PC-9 (cell line): Measurements from ENCODE around the gene RIMBP2. TPM values are rescaled to one million over a fixed set of nuclear protein-coding genes. Genes with fewer than 3 reads are reported as not detected.

Source experiments
- BruUV-seq: library from RNA; stranded (reverse); fragments of 400-500 nt; replicated peaks from 2 replicates; lab custom pipeline; 2021; lab: Mats Ljungman, UMichigan
- CTCF ChIA-PET: fragments of 300-600 bp; sonication (Branson Sonifier 250); formaldehyde crosslinking; loops from one replicate; lab custom pipeline; 2022; ENCODE audit warnings: antibody characterized with exemption; lab: Charles Lee
- POLR2A ChIA-PET: fragments of 300-600 bp; sonication (Branson Sonifier 250); formaldehyde crosslinking; loops from one replicate; lab custom pipeline; 2022; ENCODE audit warnings: antibody characterized with exemption; ENCODE audit not compliant: unreplicated experiment; lab: Charles Lee
- DNase-seq, 2 experiments: peaks; one replicate each; pipeline versions ENCODE4 v3.0.0 to v3.0.0-alpha.2; 2015 to 2022; ENCODE audit warnings: mixed read lengths in 1 of 2
- H2AFZ ChIP-seq: fragments of 200-600 bp; sonication (generic); 2 replicates; pipeline ENCODE4 v1.8.1; 2017; ENCODE audit warnings: antibody characterized with exemption
- H3F3A ChIP-seq: fragments of 200-600 bp; sonication (generic); 2 replicates; pipeline ENCODE4 v1.8.1; 2017; ENCODE audit warnings: antibody characterized with exemption, mild to moderate bottlenecking, low read depth; ENCODE audit not compliant: insufficient read depth
- H3K27ac ChIP-seq: fragments of 200-600 bp; sonication (generic); 2 replicates; pipeline ENCODE4 v1.6.1; 2016; ENCODE audit warnings: mixed run types
- H3K27me3 ChIP-seq: fragments of 200-600 bp; sonication (generic); 2 replicates; pipeline ENCODE4 v1.6.1; 2016; ENCODE audit warnings: low read depth, mixed run types; ENCODE audit not compliant: insufficient read depth
- H3K36me3 ChIP-seq: fragments of 200-600 bp; sonication (generic); 2 replicates; pipeline ENCODE4 v1.6.1; 2016; ENCODE audit warnings: low read depth, mixed run types
- H3K4me1 ChIP-seq: fragments of 200-600 bp; sonication (generic); replicated peaks from 2 replicates; pipeline ENCODE4 v1.6.1; 2016; ENCODE audit warnings: mixed run types; ENCODE audit not compliant: insufficient read depth
- H3K4me2 ChIP-seq: fragments of 200-600 bp; sonication (generic); 2 replicates; pipeline ENCODE4 v1.6.1; 2017; ENCODE audit warnings: mixed run types
- H3K4me3 ChIP-seq: fragments of 200-600 bp; sonication (generic); 2 replicates; pipeline ENCODE4 v1.6.1; 2016; ENCODE audit warnings: mixed run types
- H3K79me2 ChIP-seq: fragments of 200-600 bp; sonication (generic); 2 replicates; pipeline ENCODE4 v1.6.1; 2017; ENCODE audit warnings: low read depth, mixed run types
- H3K9me2 ChIP-seq: fragments of 200-600 bp; sonication (generic); 2 replicates; pipeline ENCODE4 v1.8.1; 2017; ENCODE audit warnings: mild to moderate bottlenecking; ENCODE audit not compliant: insufficient read depth
- H3K9me3 ChIP-seq: fragments of 200-600 bp; sonication (generic); 2 replicates; pipeline ENCODE4 v1.8.1; 2016; ENCODE audit warnings: low read depth; ENCODE audit not compliant: insufficient read depth
- H4K20me1 ChIP-seq: fragments of 200-600 bp; sonication (generic); 2 replicates; pipeline ENCODE4 v1.8.1; 2017; ENCODE audit not compliant: insufficient read depth
- EZH2 ChIP-seq: fragments of 200-600 bp; sonication (generic); IDR thresholded peaks from 2 replicates; pipeline ENCODE4 v1.8.0; 2017; ENCODE audit warnings: antibody characterized with exemption, low read depth
- intact Hi-C: fragments of 100-400 bp; cut with micrococcal nuclease; formaldehyde crosslinking; loops from one replicate; pipeline ENCODE4 v1.10.0; 2022; ENCODE audit not compliant: unreplicated experiment
- total RNA-seq: library from RNA; stranded (reverse); gene quantifications from 2 replicates; pipeline ENCODE4 v1.2.3, GENCODE V29; 2021
- TF ChIP-seq, protein P1 (sequence below): fragments of 200-600 bp; sonication (generic); conservative IDR thresholded peaks from 2 replicates; pipeline ENCODE4 v1.6.1; 2017; ENCODE audit warnings: mixed run types, antibody characterized with exemption, mild to moderate bottlenecking, moderate library complexity

The RIMBP2 gene
- total RNA-seq, 1 experiment from 2014 or later = not detected

DNA sequence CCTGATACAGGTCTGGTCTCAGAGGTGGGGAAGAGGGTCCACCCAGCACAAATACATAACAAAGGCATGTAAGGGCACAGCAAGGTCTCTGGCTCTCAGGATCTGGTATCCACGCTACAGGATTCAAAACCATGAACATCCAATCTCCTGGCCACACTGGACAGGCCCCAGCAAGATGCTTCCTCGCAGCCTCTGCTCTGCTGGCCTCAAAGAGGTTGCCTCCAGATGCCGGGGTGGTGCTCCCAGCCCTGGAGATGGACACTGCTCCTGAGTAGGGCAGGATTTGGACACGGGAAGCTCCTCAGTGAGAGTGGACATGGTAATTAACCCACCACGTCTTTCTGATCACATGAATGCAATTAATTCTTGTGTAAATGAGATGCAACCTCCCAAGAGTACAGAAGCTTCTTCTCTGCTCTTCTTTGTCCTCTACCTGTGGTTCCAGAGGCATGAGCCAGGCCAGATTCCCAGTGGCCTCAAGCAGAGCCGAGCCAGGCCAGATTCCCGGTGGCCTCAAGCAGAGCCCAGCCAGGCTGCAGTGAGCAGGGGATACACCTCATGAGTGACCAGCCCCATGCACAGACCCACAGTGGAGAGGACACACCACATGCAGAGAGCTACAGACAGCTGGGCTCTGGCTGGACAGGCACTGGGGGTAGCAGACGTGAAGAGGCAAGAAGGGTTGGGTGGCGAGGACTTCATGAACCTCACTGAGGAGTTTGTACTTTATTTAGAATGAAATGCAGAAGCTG lies 192.1 kb downstream of the RIMBP2 start:
- Histone ChIP-seq H3K27me3 (peaks cover 21% of the 10 kb centered on the region), H3K4me1 (no peaks in the 10 kb centered on the region), H3K9me2 (no peaks in the 10 kb centered on the region), H3K27ac (no peak overlapping the region), H2AFZ (no peak overlapping the region), H3K36me3 (no peaks in the 10 kb centered on the region), H4K20me1 (no peaks in the 10 kb centered on the region), H3K4me3 (no peak overlapping the region), H3K79me2 (no peaks in the 10 kb centered on the region), H3K9me3 (no peaks in the 10 kb centered on the region), H3K4me2 (no peak overlapping the region), H3F3A (no peaks in the 10 kb centered on the region)
- CTCF ChIA-PET = no interaction called here
- no peak for DNase-seq
- POLR2A ChIA-PET = no interaction called here
- TF ChIP-seq, protein P1, sequence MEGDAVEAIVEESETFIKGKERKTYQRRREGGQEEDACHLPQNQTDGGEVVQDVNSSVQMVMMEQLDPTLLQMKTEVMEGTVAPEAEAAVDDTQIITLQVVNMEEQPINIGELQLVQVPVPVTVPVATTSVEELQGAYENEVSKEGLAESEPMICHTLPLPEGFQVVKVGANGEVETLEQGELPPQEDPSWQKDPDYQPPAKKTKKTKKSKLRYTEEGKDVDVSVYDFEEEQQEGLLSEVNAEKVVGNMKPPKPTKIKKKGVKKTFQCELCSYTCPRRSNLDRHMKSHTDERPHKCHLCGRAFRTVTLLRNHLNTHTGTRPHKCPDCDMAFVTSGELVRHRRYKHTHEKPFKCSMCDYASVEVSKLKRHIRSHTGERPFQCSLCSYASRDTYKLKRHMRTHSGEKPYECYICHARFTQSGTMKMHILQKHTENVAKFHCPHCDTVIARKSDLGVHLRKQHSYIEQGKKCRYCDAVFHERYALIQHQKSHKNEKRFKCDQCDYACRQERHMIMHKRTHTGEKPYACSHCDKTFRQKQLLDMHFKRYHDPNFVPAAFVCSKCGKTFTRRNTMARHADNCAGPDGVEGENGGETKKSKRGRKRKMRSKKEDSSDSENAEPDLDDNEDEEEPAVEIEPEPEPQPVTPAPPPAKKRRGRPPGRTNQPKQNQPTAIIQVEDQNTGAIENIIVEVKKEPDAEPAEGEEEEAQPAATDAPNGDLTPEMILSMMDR = no peak
- TF ChIP-seq EZH2 = no peak
- no TSS peak for BruUV-seq
- intact Hi-C loops = no loop called here

DNA sequence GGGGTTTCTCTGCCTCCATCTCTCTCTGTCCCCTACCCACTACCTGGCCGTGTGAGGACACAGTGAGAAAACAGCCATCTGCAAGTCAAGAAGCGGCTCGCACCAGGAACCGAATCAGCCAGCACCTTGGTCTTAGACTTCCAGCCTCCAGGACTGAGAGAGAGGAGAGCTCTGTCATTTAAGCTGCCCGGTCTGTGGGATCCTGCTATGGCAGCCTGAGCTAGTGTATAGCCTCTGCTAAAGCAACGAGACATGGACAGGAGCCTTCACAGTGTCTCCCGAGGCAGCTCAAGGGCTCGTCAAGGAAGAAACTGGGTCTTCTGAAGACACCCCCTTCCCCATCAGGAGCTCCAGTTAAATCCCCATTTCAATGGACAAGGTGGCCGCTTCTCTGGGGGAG lies 192.9 kb downstream of the RIMBP2 start:
- H3K36me3 ChIP-seq = no peaks in the 10 kb centered on the region
- intact Hi-C loops = no loop called here
- no peaks in the 10 kb centered on the region for H3F3A ChIP-seq
- TF ChIP-seq EZH2 = no peak
- TF ChIP-seq, protein P1 = no peak
- no peaks in the 10 kb centered on the region for H3K9me3 ChIP-seq
- H3K27ac ChIP-seq = no peak overlapping the region
- POLR2A ChIA-PET = no interaction called here
- no peak for DNase-seq
- H3K4me1 ChIP-seq = no peaks in the 10 kb centered on the region
- no peak overlapping the region for H2AFZ ChIP-seq
- peaks cover 21% of the 10 kb centered on the region for H3K27me3 ChIP-seq
- H3K79me2 ChIP-seq = no peaks in the 10 kb centered on the region
- H4K20me1 ChIP-seq = no peaks in the 10 kb centered on the region
- H3K9me2 ChIP-seq = no peaks in the 10 kb centered on the region
- CTCF ChIA-PET = no interaction called here
- BruUV-seq = no TSS peak
- H3K4me2 ChIP-seq = no peak overlapping the region
- no peak overlapping the region for H3K4me3 ChIP-seq

DNA sequence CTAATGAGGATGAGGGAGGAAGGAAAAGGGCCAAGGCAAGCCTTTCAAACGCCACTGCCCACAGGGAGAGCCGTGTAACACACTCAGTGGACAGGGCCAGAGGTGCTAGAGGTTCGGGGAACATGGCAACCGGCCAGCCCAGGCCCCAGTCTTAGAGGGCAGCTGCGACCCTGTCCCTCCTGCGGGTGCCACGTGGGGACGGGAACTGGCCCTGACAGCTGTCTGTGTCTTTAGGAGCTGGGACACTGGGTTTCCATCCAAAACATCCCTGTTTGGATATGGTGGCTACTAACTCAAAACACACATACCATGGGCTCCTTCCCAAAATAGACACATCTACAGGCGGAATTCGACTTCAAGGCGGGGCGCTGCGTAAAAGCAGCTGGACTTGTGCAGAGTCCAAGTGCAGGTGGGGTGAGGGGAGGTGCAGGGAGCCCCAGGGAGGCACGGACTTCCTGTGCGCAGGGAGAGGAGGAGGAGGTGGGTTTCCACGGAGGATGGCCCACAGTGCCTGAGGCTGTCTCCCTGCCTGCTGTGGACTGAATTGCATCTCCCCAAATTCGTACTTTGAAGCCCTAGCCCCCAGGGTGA lies 193.8 kb downstream of the RIMBP2 start:
- H2AFZ ChIP-seq = no peak overlapping the region
- POLR2A ChIA-PET = no interaction called here
- H3K4me3 ChIP-seq = no peak overlapping the region
- CTCF ChIA-PET = no interaction called here
- H3K4me1 ChIP-seq = no peaks in the 10 kb centered on the region
- BruUV-seq = no TSS peak
- no peak overlapping the region for H3K27ac ChIP-seq
- H3K79me2 ChIP-seq = no peaks in the 10 kb centered on the region
- no peaks in the 10 kb centered on the region for H3K9me3 ChIP-seq
- H3F3A ChIP-seq = no peaks in the 10 kb centered on the region
- H3K9me2 ChIP-seq = no peaks in the 10 kb centered on the region
- intact Hi-C loops = no loop called here
- peaks cover 21% of the 10 kb centered on the region for H3K27me3 ChIP-seq
- H4K20me1 ChIP-seq = no peaks in the 10 kb centered on the region
- no peaks in the 10 kb centered on the region for H3K36me3 ChIP-seq
- DNase-seq = no peak
- no peak overlapping the region for H3K4me2 ChIP-seq
- TF ChIP-seq, protein P1 = no peak
- TF ChIP-seq EZH2 = no peak
